T-helper 2 cell treated with Interferon-gamma antibody and Interleukin-4, amounts not matched to agents 100 ng/mL and 5 ng/mL, for 36 hours (primary cell): ENCODE measurements around the gene SLC6A5. TPM values are rescaled to one million over a fixed set of nuclear protein-coding genes. Genes with fewer than 3 reads are reported as not detected.

Source experiments
- intact Hi-C: fragments of 100-400 bp; cut with micrococcal nuclease; formaldehyde crosslinking; loops from one replicate; pipeline ENCODE4 v1.15.1; 2023
- total RNA-seq: library from RNA; stranded (reverse); gene quantifications from 2 replicates; pipeline ENCODE4 v1.2.3, GENCODE V29; 2022

The SLC6A5 gene
- total RNA-seq, 1 donor from 2014 or later = not detected

DNA sequence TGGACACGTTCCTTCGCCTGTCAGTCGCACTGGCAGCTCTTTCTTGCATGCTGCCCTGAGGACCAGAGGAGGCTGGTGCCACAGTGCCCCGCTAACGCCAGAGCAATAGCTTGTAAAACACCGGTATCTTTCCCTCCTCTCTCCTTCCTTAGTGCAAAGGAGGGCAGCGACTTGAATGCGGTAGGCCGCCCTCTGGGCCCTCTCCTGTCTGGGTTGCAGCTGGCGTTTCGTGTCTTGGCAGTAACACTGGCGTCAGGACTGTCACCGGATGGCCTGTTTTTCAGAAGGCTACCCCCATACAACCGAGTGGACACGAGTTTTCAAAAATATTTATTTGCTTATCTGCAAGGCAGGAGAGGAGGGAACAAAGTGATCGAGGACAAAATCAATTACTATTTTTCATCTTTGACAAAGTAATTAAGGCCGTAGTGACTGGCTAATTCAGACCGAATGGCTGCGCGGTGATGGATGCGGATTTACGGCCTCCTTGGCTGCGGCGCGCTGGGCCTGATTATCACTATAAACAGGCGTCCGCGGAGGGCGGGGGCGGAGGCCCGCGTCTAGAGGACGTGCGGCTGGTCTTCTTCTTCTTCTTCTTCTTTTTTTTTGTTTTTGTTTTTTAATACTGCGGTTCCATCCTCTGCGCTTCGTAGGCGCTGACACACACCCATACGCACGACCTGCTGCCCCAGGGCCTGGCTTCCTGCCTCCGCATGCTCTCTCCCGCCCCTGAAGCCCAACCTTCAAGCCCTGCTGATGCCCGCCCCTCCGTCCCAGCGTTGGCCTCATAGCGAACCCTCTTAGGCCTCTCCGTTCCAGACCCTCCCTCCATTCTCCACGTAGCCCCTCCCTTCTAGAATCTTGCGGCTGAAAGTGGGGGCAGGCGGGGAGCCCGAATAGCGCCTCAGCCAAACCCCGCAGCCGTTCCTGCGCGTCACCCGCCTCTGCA is 2.9 kb upstream of the SLC6A5 start:
- intact Hi-C loops = loop anchor here (2.0 to 5.0 kb wide), 2 partner anchors 76 to 438 kb away; no protein-coding TSS in a partner anchor

DNA sequence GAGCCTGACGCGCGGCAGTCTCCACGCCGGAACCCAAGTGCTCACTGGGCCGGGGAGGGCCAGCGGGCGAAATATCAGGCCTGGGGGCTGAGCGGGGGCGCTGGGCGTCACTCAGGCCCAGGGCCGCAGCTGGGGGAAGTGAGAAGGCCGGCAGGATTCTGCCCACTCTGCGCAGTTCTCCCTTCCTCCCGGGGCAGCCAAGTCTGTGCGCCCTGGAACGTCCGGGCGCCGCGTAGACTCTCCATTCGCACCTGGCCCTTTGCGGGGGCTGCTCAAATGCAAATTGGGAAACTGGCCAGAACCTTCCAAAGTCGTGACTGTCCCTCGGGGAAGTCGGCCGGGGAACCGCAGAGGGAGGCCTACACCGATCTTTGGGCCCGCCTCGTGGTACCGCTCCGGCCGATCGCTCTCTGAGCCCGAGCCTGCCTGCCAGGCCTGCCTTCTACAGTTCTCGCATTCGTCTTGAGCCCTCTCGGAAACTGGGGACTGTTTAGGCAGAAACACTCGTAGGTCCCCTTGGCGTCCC is 2.2 kb upstream of the SLC6A5 start:
- intact Hi-C loops = loop anchor here (2.0 to 5.0 kb wide), 2 partner anchors 75 to 438 kb away; no protein-coding TSS in a partner anchor

DNA sequence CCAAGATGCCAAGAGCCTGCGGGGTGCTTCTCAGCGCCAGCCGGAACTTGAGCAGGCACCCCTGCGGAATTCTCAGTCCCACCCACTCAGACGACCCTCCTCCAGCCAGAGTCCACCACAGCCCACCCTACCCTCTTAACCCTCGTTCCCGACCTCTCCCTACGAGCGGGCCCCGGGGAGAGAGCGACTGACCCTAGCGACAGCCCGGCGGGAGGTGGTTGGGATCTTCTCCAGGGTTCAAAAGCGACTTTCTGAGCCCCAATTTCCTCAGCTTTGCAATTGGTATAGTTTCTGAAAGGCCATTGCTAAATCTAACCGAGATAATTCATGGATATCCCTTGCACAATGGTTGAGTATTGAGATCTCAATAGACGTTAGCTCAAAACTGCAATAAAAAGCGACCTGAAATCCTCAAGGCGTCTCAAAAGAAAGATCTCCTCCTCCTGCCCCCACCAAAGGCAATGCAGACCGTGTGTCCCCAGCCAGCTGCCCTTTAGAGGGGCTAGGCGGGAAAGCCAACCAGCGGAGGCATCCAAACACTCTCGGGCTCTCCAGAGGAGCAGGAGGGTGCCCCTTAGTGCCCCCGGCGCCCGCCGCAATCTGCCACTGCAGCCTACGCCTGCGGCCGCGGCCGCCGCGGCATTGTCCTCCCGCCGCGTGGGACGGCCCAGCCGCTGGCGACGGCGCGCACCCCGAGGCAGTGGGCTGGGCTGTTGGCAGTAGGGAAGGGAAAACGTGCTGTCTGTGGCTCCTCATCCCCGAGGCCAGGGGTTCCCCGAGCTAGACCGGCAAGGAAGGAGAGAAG is 1.5 kb upstream of the SLC6A5 start:
- intact Hi-C loops = loop anchor here (2.0 to 5.0 kb wide), 2 partner anchors 74 to 439 kb away; no protein-coding TSS in a partner anchor

DNA sequence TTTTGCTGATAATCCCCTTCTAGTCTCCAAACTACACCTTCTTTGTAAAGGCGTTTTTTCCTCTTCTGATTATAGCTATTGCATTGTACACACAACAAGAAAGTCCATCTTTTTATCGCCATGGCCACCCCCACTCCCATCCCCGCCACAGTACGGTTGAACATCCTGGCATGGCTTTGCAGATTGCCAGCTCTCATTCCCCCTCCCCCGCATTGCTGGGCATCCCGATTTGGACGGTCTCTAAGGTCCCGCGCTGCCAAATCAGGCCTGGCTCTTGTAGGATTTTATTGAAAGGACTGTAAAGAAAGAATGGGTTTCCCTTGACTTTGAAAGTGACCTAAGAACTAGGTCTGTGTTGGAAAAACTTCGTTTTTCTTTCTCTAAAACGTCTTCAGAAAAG is 916 bp upstream of the SLC6A5 start:
- intact Hi-C loops = loop anchor here (5.0 kb wide), 1 partner anchor 74 kb away; no protein-coding TSS in a partner anchor

DNA sequence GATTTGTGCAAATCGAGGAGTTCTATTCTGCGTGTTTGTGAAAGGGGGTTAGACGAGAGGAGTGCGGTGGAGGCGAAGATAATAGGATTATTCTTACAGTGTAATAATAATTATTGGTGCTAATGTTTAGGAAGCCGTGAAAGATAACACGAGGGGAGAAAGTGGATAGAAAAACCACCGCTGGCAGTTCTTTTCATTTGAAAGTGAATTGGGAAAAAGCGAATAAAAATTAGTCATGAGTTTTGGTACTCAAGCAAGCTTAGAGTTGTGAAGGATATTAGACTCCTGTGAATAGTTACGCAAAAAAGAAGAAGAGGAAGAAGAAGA is 575 bp downstream of the SLC6A5 start:
- intact Hi-C loops = no loop called here

DNA sequence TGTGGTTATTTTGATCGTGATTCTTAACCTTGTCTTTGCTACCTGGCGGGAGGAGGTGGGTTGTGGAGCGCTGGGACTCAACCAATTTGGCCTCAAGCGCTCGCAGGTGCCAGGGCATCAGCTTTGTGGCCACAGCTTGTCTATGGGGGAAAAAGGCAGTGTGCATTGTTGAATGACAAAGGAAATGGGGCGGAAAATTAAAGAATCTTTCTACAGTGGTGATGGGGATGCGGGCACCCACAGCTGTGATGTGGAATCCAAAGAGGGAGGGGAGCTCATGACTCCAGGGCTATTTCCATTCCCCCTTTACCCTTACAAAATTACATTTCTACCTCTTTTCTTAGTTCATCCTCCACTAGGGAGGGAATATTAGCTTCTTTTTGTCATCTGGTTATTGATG is 1.1 kb downstream of the SLC6A5 start:
- intact Hi-C loops = no loop called here

DNA sequence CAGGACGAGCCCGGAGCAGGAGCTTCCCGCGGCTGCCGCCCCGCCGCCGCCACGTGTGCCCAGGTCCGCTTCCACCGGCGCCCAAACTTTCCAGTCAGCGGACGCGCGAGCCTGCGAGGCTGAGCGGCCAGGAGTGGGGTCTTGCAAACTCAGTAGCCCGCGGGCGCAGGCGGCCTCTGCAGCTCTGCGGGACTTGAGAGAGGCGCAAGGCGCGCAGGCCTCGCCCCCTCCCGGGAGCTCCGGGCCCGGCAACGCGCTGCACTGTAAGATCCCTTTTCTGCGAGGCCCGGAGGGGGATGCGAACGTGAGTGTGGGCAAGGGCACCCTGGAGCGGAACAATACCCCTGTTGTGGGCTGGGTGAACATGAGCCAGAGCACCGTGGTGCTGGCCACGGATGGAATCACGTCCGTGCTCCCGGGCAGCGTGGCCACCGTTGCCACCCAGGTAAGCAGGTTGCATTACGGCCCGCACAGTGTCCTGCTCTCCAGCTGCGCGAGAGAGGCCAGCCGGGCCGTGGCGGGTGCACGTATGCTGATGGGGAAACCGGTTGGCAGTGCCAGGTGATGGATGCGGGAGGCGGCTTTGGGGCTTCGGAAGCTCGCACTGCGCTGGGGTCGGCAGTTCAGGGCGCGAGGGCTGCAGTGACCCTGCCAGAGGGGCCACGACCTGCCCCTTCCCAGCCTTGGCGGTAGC is 2.0 kb downstream of the SLC6A5 start:
- intact Hi-C loops = no loop called here

DNA sequence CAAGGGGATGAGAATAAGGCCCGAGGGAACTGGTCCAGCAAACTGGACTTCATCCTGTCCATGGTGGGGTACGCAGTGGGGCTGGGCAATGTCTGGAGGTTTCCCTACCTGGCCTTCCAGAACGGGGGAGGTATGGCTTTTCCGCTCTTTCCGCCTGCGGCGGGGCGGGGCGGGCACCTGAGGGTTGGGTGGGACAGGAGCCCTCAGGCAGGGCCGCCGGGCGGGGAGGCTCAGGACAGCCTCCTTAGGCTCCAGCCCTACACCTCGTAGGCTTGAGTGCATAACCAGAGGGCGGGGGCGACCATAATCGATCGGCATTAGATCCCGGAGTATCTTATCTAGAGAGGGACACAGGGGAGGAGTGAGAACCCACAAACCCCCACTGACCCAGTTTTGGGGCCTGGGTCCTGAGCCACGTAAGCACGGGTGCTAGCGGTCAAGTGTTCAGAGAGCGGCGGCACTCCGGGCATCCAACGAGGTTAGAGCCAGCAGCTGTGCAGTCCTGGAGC is 4.9 kb downstream of the SLC6A5 start:
- intact Hi-C loops = no loop called here

DNA sequence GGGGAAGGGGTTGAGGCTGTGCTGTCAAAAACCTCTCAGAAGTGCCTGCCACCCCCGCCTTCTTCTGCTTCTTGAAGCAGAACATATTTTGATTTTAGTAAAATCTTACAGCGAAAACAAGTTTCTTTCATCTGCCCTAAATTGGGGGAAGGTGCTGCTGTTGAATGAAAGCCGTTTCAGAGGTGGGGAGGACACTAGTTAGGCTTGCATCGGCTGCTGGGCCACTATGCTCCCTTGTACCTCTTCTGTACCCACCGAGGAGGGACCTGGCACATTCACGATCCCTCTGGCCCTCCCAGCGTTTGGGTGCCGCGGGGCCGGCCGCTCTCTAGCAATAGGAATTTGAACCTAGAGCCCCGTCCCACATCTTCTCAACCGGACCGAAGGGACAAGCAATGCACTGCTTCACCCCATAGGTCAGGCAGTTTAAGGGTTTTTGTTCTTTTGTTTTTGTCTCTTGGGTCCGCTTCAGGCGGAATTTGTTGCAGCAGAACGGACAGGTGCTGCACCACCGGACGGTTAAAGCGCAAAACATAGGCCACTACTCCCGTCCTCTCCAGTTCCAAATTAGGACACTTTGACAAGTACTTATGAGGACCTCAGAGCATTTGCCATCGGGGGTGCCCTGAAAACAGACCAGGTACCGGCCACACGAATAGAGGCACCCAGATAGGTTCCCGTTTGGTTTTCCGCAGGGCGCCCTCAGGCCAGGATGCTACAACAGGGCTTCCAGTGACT is 5.6 kb downstream of the SLC6A5 start:
- intact Hi-C loops = no loop called here

DNA sequence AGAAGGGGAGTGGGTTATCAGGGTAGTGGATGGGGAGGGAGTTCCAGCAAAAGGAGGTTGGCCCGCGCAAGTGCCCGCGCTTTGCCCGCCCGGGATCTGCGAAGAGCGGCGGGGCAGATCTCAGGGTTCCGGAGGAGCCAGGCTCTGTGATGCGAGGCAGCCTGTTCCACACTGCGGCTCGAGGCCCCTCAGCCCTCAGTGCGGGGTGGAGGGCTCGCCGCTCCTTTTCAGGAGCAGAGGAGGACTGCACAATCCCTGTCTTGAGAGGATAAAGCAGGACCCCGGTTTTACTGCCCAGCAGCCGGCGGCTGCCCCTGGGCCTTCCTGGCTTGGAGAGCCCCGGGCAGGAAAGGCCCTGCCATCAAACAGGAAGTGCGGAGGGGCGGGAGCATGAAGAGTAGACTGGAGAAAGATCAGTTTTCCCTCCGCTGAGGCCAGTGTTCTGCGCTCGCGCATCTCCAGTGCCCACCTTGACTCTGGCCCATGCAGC is 6.2 kb downstream of the SLC6A5 start:
- intact Hi-C loops = no loop called here

DNA sequence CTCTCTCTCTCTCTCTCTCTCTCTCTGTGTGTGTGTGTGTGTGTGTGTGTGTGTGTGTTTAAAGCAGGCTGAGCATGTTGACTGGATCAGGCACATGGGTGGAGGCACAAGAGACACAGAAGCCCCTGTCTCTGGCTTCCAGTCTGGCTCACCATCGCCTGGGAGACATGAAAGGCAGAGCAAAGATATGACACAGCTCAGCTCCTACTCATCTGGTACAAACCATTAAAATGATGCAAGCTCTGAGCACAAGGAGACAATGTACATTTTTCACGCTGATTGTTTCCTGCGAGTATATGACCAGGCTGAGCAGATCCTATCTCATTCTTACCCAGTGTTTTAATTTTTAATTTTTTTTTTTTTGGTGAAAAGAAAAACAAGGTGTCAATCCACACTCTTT is 9.5 kb downstream of the SLC6A5 start:
- intact Hi-C loops = no loop called here

DNA sequence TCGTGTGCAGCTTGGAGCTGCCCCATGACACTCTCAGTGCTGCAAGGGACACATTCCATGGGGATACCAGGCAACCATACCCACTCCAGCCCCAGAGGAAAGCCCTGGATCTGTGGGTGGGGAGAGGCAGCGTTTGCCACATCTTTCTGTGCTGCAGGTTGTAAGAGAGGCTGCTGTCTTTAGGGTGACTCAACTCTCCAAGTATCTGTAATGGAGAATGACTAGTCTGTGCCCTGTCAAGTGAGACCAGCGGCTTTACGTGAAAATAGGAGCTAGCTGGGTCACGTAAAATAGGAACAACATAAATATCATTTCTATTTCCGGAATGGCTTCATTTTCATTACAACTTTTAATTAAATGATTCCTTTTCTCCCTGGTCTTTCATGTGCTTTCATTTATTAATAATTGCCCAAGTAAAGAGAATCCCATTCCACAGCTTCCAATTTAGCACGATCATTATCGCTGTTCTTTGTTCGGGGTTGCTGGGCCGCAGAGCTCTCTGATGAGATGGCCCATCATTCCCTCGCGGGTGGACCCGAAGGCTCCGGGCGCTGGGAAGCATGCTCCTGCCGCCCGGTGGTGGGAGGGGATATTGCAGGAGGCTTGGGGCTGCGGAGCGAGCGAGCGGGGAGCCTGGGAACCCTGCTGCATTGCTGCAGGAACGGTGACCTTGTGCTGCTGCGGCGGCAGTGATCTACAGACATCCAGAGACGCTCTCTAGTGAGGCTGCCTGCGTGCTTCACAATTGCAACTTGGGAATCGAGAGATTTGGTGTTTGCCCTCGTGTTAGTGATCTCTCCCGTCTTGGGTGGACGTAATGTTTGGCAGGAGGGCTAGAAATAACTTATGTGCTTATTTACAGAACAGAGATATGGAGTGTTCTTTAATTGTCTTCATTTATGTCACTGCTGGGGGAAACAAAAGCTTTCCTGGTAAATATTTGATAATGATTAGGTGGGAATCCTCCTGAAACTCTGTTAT is 10.6 kb downstream of the SLC6A5 start:
- intact Hi-C loops = loop anchor here (1.0 kb wide), 2 partner anchors 213 to 223 kb away; partner anchors contain the start of gene PRMT3

DNA sequence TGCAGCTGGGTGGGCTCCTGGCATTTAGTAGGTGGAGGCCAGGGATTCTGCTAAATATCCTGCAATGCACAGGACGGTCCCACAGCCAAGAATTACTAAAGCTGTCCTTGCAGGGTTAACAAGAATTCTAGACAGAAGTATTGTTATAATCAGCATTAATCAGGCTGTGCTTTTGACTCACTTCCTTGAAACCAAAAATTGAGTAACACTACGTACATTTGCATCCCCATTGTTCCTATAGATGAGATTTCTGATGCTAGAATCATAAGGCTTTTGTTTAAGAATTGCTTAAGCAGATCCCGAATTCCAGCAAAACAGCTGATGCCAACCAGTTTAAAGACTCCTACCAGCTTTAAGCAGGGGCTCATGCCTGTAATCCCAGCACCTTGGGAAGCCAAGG is 11.4 kb downstream of the SLC6A5 start:
- intact Hi-C loops = loop anchor here (1.0 kb wide), 3 partner anchors 214 to 483 kb away; partner anchors contain the start of gene PRMT3

DNA sequence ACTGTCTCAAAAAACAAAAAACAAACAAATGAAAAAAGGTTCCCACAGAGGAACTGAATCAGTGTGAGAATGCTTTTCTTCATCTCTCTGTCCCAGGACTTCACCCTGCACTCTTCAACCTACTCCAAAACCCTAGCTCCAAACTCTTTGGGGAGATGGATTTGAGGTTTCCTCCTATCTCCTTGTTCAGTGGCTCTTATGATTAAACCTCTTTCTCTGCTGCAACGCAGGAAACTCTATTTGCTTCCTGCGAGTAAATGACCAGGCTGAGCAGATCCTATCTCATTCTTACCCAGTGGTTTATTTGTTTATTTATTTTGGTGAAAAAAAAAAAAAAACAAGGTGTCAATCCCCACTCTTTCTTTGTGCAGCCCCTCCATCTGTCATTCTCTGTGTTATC is 12.0 kb downstream of the SLC6A5 start:
- intact Hi-C loops = loop anchor here (1.0 kb wide), 1 partner anchor 483 kb away; no protein-coding TSS in a partner anchor

DNA sequence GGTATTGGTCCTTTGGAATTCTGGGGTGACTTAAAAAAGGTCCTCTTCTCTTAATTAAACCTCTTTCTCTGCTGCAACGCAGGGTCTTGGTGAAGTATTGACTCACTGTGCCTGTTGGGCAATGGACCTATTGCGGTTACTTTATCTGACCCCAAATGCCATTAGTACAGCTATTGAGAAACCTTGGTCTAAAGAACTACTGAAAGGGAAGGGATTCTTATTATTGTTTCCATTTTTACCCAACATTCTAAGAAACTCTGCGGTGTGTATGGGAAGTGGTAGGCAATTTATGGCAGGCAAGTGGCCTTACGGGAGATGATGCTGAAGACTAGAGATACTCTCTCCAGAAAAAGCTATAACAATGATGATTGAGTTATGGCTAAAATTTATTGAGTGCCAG is 12.5 kb downstream of the SLC6A5 start:
- intact Hi-C loops = loop anchor here (1.0 kb wide), 1 partner anchor 484 kb away; no protein-coding TSS in a partner anchor

DNA sequence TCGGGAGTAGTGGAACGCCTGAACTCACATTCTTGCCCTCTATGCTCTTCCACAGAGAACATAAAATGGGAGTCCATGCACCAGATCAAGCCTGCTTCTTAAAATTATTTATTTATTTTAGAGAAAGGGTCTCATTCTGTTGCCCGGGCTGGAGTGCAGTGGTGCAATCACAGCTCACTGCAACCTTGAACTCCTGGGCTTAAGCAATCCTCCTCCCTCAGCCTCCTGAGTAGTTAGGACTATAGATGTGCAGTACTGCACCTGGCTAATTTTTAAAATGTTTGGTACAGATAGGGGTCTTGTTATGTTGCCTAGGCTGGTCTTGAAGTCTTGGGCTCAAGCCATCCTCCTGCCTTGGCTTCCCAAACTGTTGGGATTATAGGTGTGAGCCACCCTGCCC is 13.0 kb downstream of the SLC6A5 start:
- intact Hi-C loops = no loop called here

DNA sequence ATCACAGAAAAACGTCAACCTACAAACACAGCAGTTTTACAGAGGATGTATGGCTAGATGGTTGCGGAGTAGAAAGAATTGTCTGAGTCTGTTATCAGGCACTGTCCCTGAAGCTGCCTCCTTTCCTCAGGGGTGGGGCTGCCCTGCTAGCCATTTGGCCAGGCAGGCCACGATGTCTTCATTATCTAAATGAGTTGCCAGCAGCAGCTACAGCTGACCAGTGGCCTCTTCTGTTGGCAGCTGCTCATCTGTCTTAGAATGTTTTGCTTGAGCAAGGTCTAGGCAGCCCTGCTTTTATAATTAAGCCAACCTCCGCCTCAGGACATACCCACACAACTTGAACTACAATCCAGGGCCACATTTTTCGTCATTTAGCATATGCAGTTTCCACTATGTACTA is 17.5 kb downstream of the SLC6A5 start:
- intact Hi-C loops = no loop called here

DNA sequence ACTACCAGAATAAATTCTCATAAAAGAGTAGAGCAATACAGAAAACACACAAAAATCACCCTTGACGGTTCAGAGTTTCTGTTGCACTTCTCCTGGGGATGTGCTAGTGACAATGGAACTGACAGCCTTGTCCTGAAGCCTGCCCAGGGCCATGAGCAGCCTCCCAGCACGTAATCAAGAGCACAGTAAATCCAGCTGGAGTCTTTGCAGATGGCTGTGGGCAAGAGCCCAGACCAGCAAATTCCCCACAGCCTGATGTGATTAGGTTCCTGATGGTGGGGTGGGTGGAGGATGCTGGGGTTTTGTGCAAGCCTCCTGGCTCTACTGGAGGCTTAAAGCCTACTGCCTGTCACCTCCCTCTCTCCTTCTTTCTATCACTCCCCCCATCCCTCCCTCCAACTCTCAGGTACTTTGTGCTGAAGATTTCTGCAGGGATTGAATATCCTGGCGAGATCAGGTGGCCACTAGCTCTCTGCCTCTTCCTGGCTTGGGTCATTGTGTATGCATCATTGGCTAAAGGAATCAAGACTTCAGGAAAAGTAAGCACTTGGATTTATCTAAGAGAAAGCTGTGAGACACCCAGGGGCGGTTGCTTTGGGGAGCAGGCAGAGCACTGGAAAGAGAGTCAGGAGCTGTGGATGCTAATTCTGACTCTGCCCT is 18.1 kb downstream of the SLC6A5 start:
- intact Hi-C loops = no loop called here
